IMR-90 (cell line): ENCODE data around the gene ASPA.

Source experiments
- CEBPB ChIP-seq: IDR thresholded peaks from 2 replicates; pipeline ENCODE4 v1.6.1; 2012; ENCODE audit warnings: low read depth, low read length, improper control_type of control experiment
- CHD1 ChIP-seq: IDR thresholded peaks from 2 replicates; pipeline ENCODE4 v1.6.1; 2012; ENCODE audit warnings: low read depth, low read length, improper control_type of control experiment
- MAFK ChIP-seq: IDR thresholded peaks from 2 replicates; pipeline ENCODE4 v1.6.1; 2012; ENCODE audit warnings: low read depth, low read length, improper control_type of control experiment
- MAZ ChIP-seq: IDR thresholded peaks from 2 replicates; pipeline ENCODE4 v1.6.1; 2012; ENCODE audit warnings: low read depth, mild to moderate bottlenecking, low read length, improper control_type of control experiment, moderate library complexity, borderline replicate concordance
- MXI1 ChIP-seq: IDR thresholded peaks from 2 replicates; pipeline ENCODE4 v1.6.1; 2012; ENCODE audit warnings: low read depth, mild to moderate bottlenecking, low read length, moderate library complexity, borderline replicate concordance
- POLR2A ChIP-seq: IDR thresholded peaks from 2 replicates; pipeline ENCODE4 v1.6.1; 2012; ENCODE audit warnings: mild to moderate bottlenecking, low read depth, low read length
- RAD21 ChIP-seq: IDR thresholded peaks from 2 replicates; pipeline ENCODE4 v1.6.1; 2012; ENCODE audit warnings: low read length, improper control_type of control experiment
- RCOR1 ChIP-seq: IDR thresholded peaks from 2 replicates; pipeline ENCODE4 v1.6.1; 2012; ENCODE audit warnings: mild to moderate bottlenecking, low read length, improper control_type of control experiment; ENCODE audit not compliant: insufficient replicate concordance
- SMC3 ChIP-seq: fragments of 150-350 bp; IDR thresholded peaks from 2 replicates; pipeline ENCODE4 v1.6.1; 2016; ENCODE audit warnings: low read depth, mild to moderate bottlenecking, antibody characterized with exemption, low read length, moderate library complexity
- TF ChIP-seq, protein P1 (sequence below): conservative IDR thresholded peaks from 2 replicates; pipeline ENCODE4 v1.5.1; 2012; ENCODE audit warnings: mild to moderate bottlenecking, low read depth, low read length, improper control_type of control experiment
- TF ChIP-seq, protein P2 (sequence below): fragments of 150-350 bp; IDR thresholded peaks from 2 replicates; pipeline ENCODE4 v1.6.1; 2016; ENCODE audit warnings: low read depth, mild to moderate bottlenecking, low read length, moderate library complexity, borderline replicate concordance

DNA sequence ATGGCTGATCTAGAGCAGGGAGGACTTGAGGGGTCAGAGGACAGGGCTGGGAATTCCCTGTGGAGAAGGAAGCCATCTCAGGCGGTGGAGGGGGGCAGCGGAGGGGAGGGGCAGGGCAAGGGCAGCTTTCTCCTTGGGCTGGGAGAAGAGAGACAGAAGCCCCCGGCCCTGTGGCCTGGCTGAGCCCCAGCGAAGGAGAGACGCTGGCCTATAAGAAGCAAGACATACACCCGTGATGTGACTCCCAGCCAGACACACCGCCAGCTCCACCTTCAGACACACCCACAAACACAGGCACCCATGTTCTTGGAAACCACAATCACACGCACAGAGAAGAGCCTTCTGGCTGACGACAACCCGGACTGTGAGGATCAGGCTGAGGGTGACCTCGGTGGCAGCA lies 71.8 kb downstream of the ASPA start:
- TF ChIP-seq POLR2A (no peak), SMC3 (no peak), RAD21 (no peak), MXI1 (no peak), MAFK (no peak), CEBPB (no peak), MAZ (no peak), CHD1 (no peak), RCOR1 (no peak)
- TF ChIP-seq, protein P1, sequence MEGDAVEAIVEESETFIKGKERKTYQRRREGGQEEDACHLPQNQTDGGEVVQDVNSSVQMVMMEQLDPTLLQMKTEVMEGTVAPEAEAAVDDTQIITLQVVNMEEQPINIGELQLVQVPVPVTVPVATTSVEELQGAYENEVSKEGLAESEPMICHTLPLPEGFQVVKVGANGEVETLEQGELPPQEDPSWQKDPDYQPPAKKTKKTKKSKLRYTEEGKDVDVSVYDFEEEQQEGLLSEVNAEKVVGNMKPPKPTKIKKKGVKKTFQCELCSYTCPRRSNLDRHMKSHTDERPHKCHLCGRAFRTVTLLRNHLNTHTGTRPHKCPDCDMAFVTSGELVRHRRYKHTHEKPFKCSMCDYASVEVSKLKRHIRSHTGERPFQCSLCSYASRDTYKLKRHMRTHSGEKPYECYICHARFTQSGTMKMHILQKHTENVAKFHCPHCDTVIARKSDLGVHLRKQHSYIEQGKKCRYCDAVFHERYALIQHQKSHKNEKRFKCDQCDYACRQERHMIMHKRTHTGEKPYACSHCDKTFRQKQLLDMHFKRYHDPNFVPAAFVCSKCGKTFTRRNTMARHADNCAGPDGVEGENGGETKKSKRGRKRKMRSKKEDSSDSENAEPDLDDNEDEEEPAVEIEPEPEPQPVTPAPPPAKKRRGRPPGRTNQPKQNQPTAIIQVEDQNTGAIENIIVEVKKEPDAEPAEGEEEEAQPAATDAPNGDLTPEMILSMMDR = no peak
- TF ChIP-seq, protein P2, sequence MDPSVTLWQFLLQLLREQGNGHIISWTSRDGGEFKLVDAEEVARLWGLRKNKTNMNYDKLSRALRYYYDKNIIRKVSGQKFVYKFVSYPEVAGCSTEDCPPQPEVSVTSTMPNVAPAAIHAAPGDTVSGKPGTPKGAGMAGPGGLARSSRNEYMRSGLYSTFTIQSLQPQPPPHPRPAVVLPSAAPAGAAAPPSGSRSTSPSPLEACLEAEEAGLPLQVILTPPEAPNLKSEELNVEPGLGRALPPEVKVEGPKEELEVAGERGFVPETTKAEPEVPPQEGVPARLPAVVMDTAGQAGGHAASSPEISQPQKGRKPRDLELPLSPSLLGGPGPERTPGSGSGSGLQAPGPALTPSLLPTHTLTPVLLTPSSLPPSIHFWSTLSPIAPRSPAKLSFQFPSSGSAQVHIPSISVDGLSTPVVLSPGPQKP = no peak
